A673 (cell line): ENCODE measurements around the gene MAPKAP1. TPM values are rescaled to one million over a fixed set of nuclear protein-coding genes. Genes with fewer than 3 reads are reported as not detected.

Experiments
- BruUV-seq: library from RNA; stranded (reverse); fragments of 400-500 nt; replicated peaks from 2 replicates; lab custom pipeline; 2021; lab: Mats Ljungman, UMichigan
- CTCF ChIA-PET: fragments of 300-600 bp; sonication (Branson Sonifier 250); formaldehyde crosslinking; loops from one replicate; lab custom pipeline; 2022; ENCODE audit warnings: antibody characterized with exemption; lab: Charles Lee
- POLR2A ChIA-PET: fragments of 300-600 bp; sonication (Branson Sonifier 250); formaldehyde crosslinking; loops from one replicate; lab custom pipeline; 2022; ENCODE audit warnings: antibody characterized with exemption; ENCODE audit not compliant: low non-redundant PET; lab: Charles Lee
- DNase-seq: peaks from one replicate; pipeline ENCODE4 v3.0.0-alpha.2; 2015; ENCODE audit warnings: low spot score
- H3K27ac ChIP-seq: fragments of 200-600 bp; sonication (generic); 2 replicates; pipeline ENCODE4 v1.5.1; 2016; ENCODE audit warnings: mixed run types, low read depth, mild to moderate bottlenecking, mixed read lengths, antibody characterized with exemption, low read length; ENCODE audit not compliant: poor library complexity, severe bottlenecking
- H3K27me3 ChIP-seq: fragments of 200-600 bp; sonication (generic); replicated peaks from 2 replicates; pipeline ENCODE4 v1.6.1; 2017; ENCODE audit warnings: mixed run types, low read depth, mild to moderate bottlenecking, mixed read lengths, antibody characterized with exemption, low read length; ENCODE audit not compliant: insufficient read depth, poor library complexity
- H3K36me3 ChIP-seq: fragments of 200-600 bp; sonication (generic); 2 replicates; pipeline ENCODE4 v1.6.1; 2016; ENCODE audit warnings: mixed run types, mild to moderate bottlenecking, mixed read lengths, antibody characterized with exemption, low read length; ENCODE audit not compliant: insufficient read depth, poor library complexity, severe bottlenecking
- H3K4me1 ChIP-seq: fragments of 200-600 bp; sonication (generic); 2 replicates; pipeline ENCODE4 v1.6.1; 2017; ENCODE audit warnings: mixed run types, mild to moderate bottlenecking, mixed read lengths, antibody characterized with exemption, low read length; ENCODE audit not compliant: insufficient read depth, poor library complexity, severe bottlenecking
- H3K4me3 ChIP-seq: fragments of 200-600 bp; sonication (generic); 2 replicates; pipeline ENCODE4 v1.5.1; 2016; ENCODE audit warnings: low read depth, mixed run types, mild to moderate bottlenecking, mixed read lengths, low read length; ENCODE audit not compliant: poor library complexity, severe bottlenecking
- H3K9me3 ChIP-seq: fragments of 200-600 bp; sonication (generic); 2 replicates; pipeline ENCODE4 v1.6.1; 2016; ENCODE audit warnings: mixed run types, low read depth, mild to moderate bottlenecking, mixed read lengths, antibody characterized with exemption, low read length; ENCODE audit not compliant: poor library complexity, severe bottlenecking
- EZH2 ChIP-seq: fragments of 200-600 bp; sonication (generic); IDR thresholded peaks from 2 replicates; pipeline ENCODE4 v1.6.1; 2017; ENCODE audit warnings: borderline replicate concordance, low read depth, mild to moderate bottlenecking, mixed read lengths, antibody characterized with exemption, low read length; ENCODE audit not compliant: poor library complexity, severe bottlenecking
- intact Hi-C: fragments of 100-400 bp; cut with micrococcal nuclease; formaldehyde crosslinking; loops from one replicate; pipeline ENCODE4 v1.10.0; 2022; ENCODE audit not compliant: unreplicated experiment
- total RNA-seq: library from RNA; stranded (reverse); gene quantifications from 2 replicates; pipeline ENCODE4 v1.2.3, GENCODE V29; 2021
- TF ChIP-seq, protein P1 (sequence below): fragments of 300-800, 200-600 bp; sonication (generic); conservative IDR thresholded peaks from 2 replicates; pipeline ENCODE4 v1.5.1; 2017; ENCODE audit warnings: low read depth, mild to moderate bottlenecking, antibody characterized with exemption, low read length, moderate library complexity, mixed read lengths

The MAPKAP1 gene
- total RNA-seq, 1 experiment from 2014 or later = 98.7 TPM

DNA sequence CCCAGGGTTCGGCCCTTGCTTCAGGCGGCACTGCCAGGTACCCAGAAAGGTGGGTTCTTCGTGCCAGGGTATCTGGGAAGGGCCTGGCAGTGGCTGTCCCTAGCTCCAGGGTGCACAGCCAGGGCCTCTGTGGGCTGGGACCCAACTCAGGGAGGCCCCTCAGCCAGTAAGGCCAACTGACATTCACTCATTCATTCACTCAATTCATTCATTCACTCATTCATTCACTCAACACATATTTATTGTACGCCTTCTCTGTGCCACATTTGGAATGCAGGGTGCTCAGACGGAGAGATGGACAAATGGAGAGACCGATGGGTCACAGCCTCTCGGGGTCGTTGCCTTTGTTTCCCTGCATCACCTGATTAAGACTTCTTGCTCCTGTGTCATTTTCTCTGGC lies 290.5 kb downstream of the MAPKAP1 start:
- no peak overlapping the region for H3K27ac ChIP-seq
- H3K27me3 ChIP-seq = no peaks in the 10 kb centered on the region
- no peak for DNase-seq
- intact Hi-C loops = no loop called here
- ChIA-PET POLR2A (no interaction called here), CTCF (no interaction called here)
- no peaks in the 10 kb centered on the region for H3K36me3 ChIP-seq
- no peaks in the 10 kb centered on the region for H3K9me3 ChIP-seq
- H3K4me1 ChIP-seq = no peaks in the 10 kb centered on the region
- no TSS peak for BruUV-seq
- no peak overlapping the region for H3K4me3 ChIP-seq
- TF ChIP-seq, protein P1, sequence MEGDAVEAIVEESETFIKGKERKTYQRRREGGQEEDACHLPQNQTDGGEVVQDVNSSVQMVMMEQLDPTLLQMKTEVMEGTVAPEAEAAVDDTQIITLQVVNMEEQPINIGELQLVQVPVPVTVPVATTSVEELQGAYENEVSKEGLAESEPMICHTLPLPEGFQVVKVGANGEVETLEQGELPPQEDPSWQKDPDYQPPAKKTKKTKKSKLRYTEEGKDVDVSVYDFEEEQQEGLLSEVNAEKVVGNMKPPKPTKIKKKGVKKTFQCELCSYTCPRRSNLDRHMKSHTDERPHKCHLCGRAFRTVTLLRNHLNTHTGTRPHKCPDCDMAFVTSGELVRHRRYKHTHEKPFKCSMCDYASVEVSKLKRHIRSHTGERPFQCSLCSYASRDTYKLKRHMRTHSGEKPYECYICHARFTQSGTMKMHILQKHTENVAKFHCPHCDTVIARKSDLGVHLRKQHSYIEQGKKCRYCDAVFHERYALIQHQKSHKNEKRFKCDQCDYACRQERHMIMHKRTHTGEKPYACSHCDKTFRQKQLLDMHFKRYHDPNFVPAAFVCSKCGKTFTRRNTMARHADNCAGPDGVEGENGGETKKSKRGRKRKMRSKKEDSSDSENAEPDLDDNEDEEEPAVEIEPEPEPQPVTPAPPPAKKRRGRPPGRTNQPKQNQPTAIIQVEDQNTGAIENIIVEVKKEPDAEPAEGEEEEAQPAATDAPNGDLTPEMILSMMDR = no peak

DNA sequence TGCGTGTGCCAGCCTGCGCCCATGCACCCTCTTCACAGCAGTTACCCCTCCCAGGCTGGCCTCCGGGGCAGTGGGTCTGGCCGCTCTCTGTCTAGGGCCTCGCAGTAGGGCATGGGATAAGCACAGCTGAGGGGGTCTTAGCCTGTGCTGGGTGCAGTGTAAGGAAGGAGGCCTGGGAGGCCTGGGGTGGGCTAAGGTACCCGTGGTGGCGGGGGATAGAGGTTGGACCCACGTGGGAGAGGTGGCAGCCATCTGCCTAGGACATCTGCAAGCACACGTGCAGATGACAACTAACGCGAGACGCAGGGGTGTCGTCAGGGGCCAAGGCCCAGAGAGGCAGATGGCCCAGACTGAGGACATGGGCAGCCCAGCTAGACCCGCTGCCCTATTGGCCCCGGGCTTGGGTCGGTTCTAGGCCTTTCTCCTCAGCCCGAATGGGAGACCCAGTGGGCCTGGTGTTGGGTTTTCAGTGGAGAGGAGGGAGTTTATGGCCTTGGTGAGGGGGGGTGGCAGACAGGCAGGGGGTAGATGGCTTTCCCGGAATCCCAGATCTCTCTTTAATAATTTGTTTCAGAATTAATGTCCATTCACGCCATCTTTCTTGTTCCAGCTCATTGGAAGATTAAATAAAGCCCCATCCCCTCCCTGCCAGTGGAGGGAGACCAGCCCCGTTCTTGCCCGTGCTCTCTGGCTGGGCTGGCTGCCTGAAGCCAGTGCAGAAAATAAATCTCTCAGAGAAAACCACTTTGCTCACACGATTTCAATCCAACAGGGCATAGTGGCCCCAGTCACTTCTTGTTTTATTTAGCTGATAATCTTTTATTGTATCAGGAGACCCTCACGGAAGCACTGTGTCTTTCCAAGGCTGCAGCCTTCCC lies 291.2 kb downstream of the MAPKAP1 start:
- intact Hi-C loops = no loop called here
- Histone ChIP-seq H3K4me3 (no peak overlapping the region), H3K4me1 (no peaks in the 10 kb centered on the region), H3K27ac (no peak overlapping the region), H3K9me3 (no peaks in the 10 kb centered on the region), H3K36me3 (no peaks in the 10 kb centered on the region), H3K27me3 (no peaks in the 10 kb centered on the region)
- no peak for TF ChIP-seq EZH2
- TF ChIP-seq, protein P1 = no peak
- ChIA-PET CTCF (no interaction called here), POLR2A (no interaction called here)
- BruUV-seq = no TSS peak
- no peak for DNase-seq

DNA sequence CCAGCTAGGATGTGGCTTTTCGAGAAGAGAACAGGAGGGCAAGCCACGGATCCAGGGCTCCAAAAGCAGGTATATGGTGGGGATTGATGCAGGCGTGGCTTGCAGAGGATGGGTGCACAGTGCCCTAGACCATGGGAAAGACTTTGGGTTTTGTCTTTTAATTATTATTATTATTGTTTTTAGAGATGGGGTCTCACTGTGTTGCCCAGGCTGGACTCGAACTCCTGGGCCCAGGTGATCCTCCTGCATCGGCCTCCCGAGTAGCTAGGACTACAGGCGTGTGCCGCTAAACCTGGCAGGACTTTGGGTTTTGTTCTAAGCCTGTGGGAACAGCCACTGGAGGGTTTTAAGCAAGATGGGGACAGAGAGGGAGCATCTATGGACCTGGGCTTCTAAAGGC lies 293.4 kb downstream of the MAPKAP1 start:
- no peaks in the 10 kb centered on the region for H3K4me1 ChIP-seq
- ChIA-PET CTCF (no interaction called here), POLR2A (no interaction called here)
- no peak overlapping the region for H3K4me3 ChIP-seq
- H3K9me3 ChIP-seq = no peaks in the 10 kb centered on the region
- DNase-seq = no peak
- H3K36me3 ChIP-seq = no peaks in the 10 kb centered on the region
- no TSS peak for BruUV-seq
- no peak for TF ChIP-seq EZH2
- TF ChIP-seq, protein P1 = no peak
- H3K27me3 ChIP-seq = no peaks in the 10 kb centered on the region
- no peak overlapping the region for H3K27ac ChIP-seq
- intact Hi-C loops = loop anchor here (5.0 kb wide), 2 partner anchors 224 to 1079 kb away; no protein-coding TSS in a partner anchor
